Renal cortex interstitium (tissue), 15 donors: ENCODE data around the gene EEF1AKMT2. TPM values are rescaled to one million over a fixed set of nuclear protein-coding genes. Genes with fewer than 3 reads are reported as not detected.
"Not testable (repeated sequence)": the region's sequence is repeated elsewhere in the genome, so short reads cannot be mapped to it uniquely, and the experiment has no call there.

Experiments used
- DNase-seq, 11 donors: peaks; one replicate each; pipeline ENCODE4 v3.0.0-alpha.2; 2013; ENCODE audit warnings: low read depth in 9 of 11, low spot score in 4 of 11; ENCODE audit errors: extremely low read depth in 1 of 11
- long read RNA-seq, 16 experiments: transcript quantifications; one replicate each; lab custom pipeline, GENCODE V29; 2026
- polyA plus RNA-seq, 3 donors: library from polyadenylated mRNA; unstranded; fragments of 120-200 nt; gene quantifications; one replicate each; pipeline ENCODE4 v1.2.1, GENCODE V29; 2013; ENCODE audit not compliant: insufficient read length in 3 of 3

The EEF1AKMT2 gene
- polyA plus RNA-seq, result 10 to 100 TPM; 33.8 to 39.5 (median 35.4) TPM
- long read RNA-seq, donor 1, partial matches to known transcripts, result 5 of 7 reads
- long read RNA-seq, donor 1, other reads (novel, unspliced or antisense), result 0 of 7 reads
- long read RNA-seq, donor 2, partial matches to known transcripts, result 8 of 13 reads
- long read RNA-seq, donor 2, other reads (novel, unspliced or antisense), result 0 of 13 reads
- long read RNA-seq, donor 3, partial matches to known transcripts, result 0 of 15 reads
- long read RNA-seq, donor 3, other reads (novel, unspliced or antisense), result 7 of 15 reads
- long read RNA-seq, donor 4, partial matches to known transcripts, result 0 of 8 reads
- long read RNA-seq, donor 4, other reads (novel, unspliced or antisense), result 0 of 8 reads
- long read RNA-seq, donor 5, result 0 reads
- long read RNA-seq, donor 6, partial matches to known transcripts, result 0 of 2 reads
- long read RNA-seq, donor 6, other reads (novel, unspliced or antisense), result 0 of 2 reads
- long read RNA-seq, donor 7, partial matches to known transcripts, result 0 of 10 reads
- long read RNA-seq, donor 7, other reads (novel, unspliced or antisense), result 0 of 10 reads
- long read RNA-seq, donor 8, partial matches to known transcripts, result 7 of 14 reads
- long read RNA-seq, donor 8, other reads (novel, unspliced or antisense), result 0 of 14 reads
- long read RNA-seq, donor 9, partial matches to known transcripts, result 0 of 10 reads
- long read RNA-seq, donor 9, other reads (novel, unspliced or antisense), result 0 of 10 reads
- long read RNA-seq, donor 10, partial matches to known transcripts, result 0 of 6 reads
- long read RNA-seq, donor 10, other reads (novel, unspliced or antisense), result 0 of 6 reads
- long read RNA-seq, donor 11, partial matches to known transcripts, result 0 of 9 reads
- long read RNA-seq, donor 11, other reads (novel, unspliced or antisense), result 0 of 9 reads
- long read RNA-seq, donor 12, partial matches to known transcripts, result 0 of 4 reads
- long read RNA-seq, donor 12, other reads (novel, unspliced or antisense), result 0 of 4 reads
- long read RNA-seq, donor 13, result 0 reads
- long read RNA-seq, donor 14, partial matches to known transcripts, result 0 of 3 reads
- long read RNA-seq, donor 14, other reads (novel, unspliced or antisense), result 0 of 3 reads
- long read RNA-seq, donor 15, partial matches to known transcripts, result 0 of 1 reads
- long read RNA-seq, donor 15, other reads (novel, unspliced or antisense), result 0 of 1 reads
- long read RNA-seq, donor 16, transcript EEF1AKMT2-201 (7 exons, 1,462 nt), result major isoform, 8 of 18 reads
- long read RNA-seq, donor 16, partial matches to known transcripts, result 5 of 18 reads
- long read RNA-seq, donor 16, other reads (novel, unspliced or antisense), result 0 of 18 reads

GRCh38 chr10:124791547-124792348, at the start of gene EEF1AKMT2:
TSS of gene EEF1AKMT2 (minus strand) at chr10:124791887. CDS start at chr10:124791833, 54 bp downstream.
- DNase-seq, result peak; percentile 66 to 90 (median 85)

GRCh38 chr10:124837687-124838086, 46.0 kb upstream of the EEF1AKMT2 start:
- no peak for DNase-seq

- no peak for DNase-seq
Observed at GRCh38 chr10:124831116-124831515, 39.4 kb upstream of the EEF1AKMT2 start.

GRCh38 chr10:124830445-124830844, 38.8 kb upstream of the EEF1AKMT2 start:
- no peak for DNase-seq

- DNase-seq, result no peak
Observed at GRCh38 chr10:124829447-124830115, 37.9 kb upstream of the EEF1AKMT2 start.

- peak in 1 of 11 donors; percentile 5 for DNase-seq
Observed at GRCh38 chr10:124827474-124827873, 35.8 kb upstream of the EEF1AKMT2 start.

- no peak for DNase-seq
Observed at GRCh38 chr10:124826262-124826661, 34.6 kb upstream of the EEF1AKMT2 start.

GRCh38 chr10:124825702-124826101, 34.0 kb upstream of the EEF1AKMT2 start:
- no peak for DNase-seq

- DNase-seq, result not testable (repeated sequence)
Observed at GRCh38 chr10:124824932-124825331, 33.2 kb upstream of the EEF1AKMT2 start.

GRCh38 chr10:124824507-124824906, 32.8 kb upstream of the EEF1AKMT2 start:
- no peak for DNase-seq

GRCh38 chr10:124821520-124821919, 29.8 kb upstream of the EEF1AKMT2 start:
- no peak for DNase-seq

GRCh38 chr10:124820121-124820520, 28.4 kb upstream of the EEF1AKMT2 start:
- DNase-seq, result no peak

- DNase-seq, result peak in 1 of 11 donors; percentile 4
Observed at GRCh38 chr10:124802313-124802675, 10.6 kb upstream of the EEF1AKMT2 start.

GRCh38 chr10:124799211-124799610, 7.5 kb upstream of the EEF1AKMT2 start:
- peak in 3 of 11 donors; percentile 9 to 35 (median 29) for DNase-seq

GRCh38 chr10:124798781-124799180, 7.1 kb upstream of the EEF1AKMT2 start:
- no peak for DNase-seq

GRCh38 chr10:124798364-124798763, 6.7 kb upstream of the EEF1AKMT2 start:
- no peak for DNase-seq

GRCh38 chr10:124792998-124793352, 1.3 kb upstream of the EEF1AKMT2 start:
- no peak for DNase-seq

- DNase-seq, result not testable (repeated sequence)
Observed at GRCh38 chr10:124782900-124783299, 8.8 kb downstream of the EEF1AKMT2 start.
